CD4-positive, alpha-beta memory T cell (primary cell): ENCODE data around the gene MSRB3. TPM values are rescaled to one million over a fixed set of nuclear protein-coding genes. Genes with fewer than 3 reads are reported as not detected.

Experiments used
- CTCF ChIA-PET: fragments of 350-600 bp; sonication (Branson Sonifier 250); formaldehyde crosslinking; loops from one replicate; lab custom pipeline; 2021; ENCODE audit warnings: inconsistent platforms; ENCODE audit not compliant: partially characterized antibody; lab: Charles Lee
- POLR2A ChIA-PET: fragments of 350-600 bp; sonication (Branson Sonifier 250); formaldehyde crosslinking; loops from one replicate; lab custom pipeline; 2021; ENCODE audit not compliant: partially characterized antibody; lab: Charles Lee
- DNase-seq, 5 donors: peaks; one replicate each; pipeline versions ENCODE4 v3.0.0 to v3.0.0-alpha.2; 2020 to 2022; ENCODE audit warnings: mixed read lengths in 1 of 5
- H3K27ac ChIP-seq: one replicate; pipeline ENCODE4 v1.7.0; 2013; ENCODE audit warnings: low read depth, low read length
- H3K27me3 ChIP-seq: 2 replicates; pipeline ENCODE4 v1.7.0; 2013; ENCODE audit warnings: mild to moderate bottlenecking, low read length, moderate library complexity; ENCODE audit not compliant: insufficient read depth
- H3K36me3 ChIP-seq: 2 replicates; pipeline ENCODE4 v1.7.0; 2013; ENCODE audit warnings: mild to moderate bottlenecking, low read length, moderate library complexity; ENCODE audit not compliant: insufficient read depth
- H3K4me1 ChIP-seq: 2 replicates; pipeline ENCODE4 v1.7.0; 2013; ENCODE audit warnings: mild to moderate bottlenecking, low read length, moderate library complexity; ENCODE audit not compliant: insufficient read depth
- H3K4me3 ChIP-seq, 2 donors: one replicate each; pipeline ENCODE4 v1.7.0; 2013; ENCODE audit warnings: low read length in 2 of 2, mild to moderate bottlenecking in 1 of 2
- H3K9me3 ChIP-seq, 2 donors: one replicate each; pipeline ENCODE4 v1.7.0; 2013; ENCODE audit warnings: low read length in 2 of 2, control low read depth in 1 of 2; ENCODE audit not compliant: control insufficient read depth in 1 of 2
- H3K27ac Mint-ChIP-seq, 7 donors: one replicate each; pipeline ENCODE4 v1.8.0; 2020 to 2021; ENCODE audit warnings: mixed read lengths in 7 of 7, mild to moderate bottlenecking in 6 of 7, inconsistent platforms in 3 of 7, moderate library complexity in 3 of 7
- H3K27me3 Mint-ChIP-seq, 2 donors: one replicate each; pipeline ENCODE4 v1.8.0; 2020 to 2021; ENCODE audit warnings: mixed read lengths in 2 of 2
- H3K36me3 Mint-ChIP-seq, 2 donors: one replicate each; pipeline ENCODE4 v1.8.0; 2020 to 2021; ENCODE audit warnings: mixed read lengths in 2 of 2, inconsistent platforms in 1 of 2, mild to moderate bottlenecking in 1 of 2
- H3K4me1 Mint-ChIP-seq, 4 donors: one replicate each; pipeline ENCODE4 v1.8.0; 2020 to 2021; ENCODE audit warnings: mixed read lengths in 4 of 4, mild to moderate bottlenecking in 1 of 4
- H3K4me3 Mint-ChIP-seq, 8 donors: one replicate each; pipeline ENCODE4 v1.8.0; 2020 to 2021; ENCODE audit warnings: mixed read lengths in 8 of 8, mild to moderate bottlenecking in 7 of 8, moderate library complexity in 6 of 8, inconsistent platforms in 3 of 8
- H3K9me3 Mint-ChIP-seq, 8 donors: one replicate each; pipeline ENCODE4 v1.8.0; 2020 to 2021; ENCODE audit warnings: mixed read lengths in 8 of 8, mild to moderate bottlenecking in 5 of 8, inconsistent platforms in 3 of 8, moderate library complexity in 1 of 8
- intact Hi-C: fragments of 100-400 bp; cut with micrococcal nuclease; formaldehyde crosslinking; loops from one replicate; pipeline ENCODE4 v1.15.1; 2023
- polyA plus RNA-seq, 2 donors: library from polyadenylated mRNA; unstranded; fragments of 300-500 nt; fragmentation: Illumina TruSeq; gene quantifications; one replicate each; pipeline ENCODE4 v1.2.3, GENCODE V29; 2021
- total RNA-seq, 2 experiments: library from RNA; stranded (reverse); gene quantifications; one replicate each; pipeline ENCODE4 v1.2.3, GENCODE V29; 2021

Gene MSRB3
- total and polyA plus RNA-seq, 4 experiments from 2014 or later: not detected

- Mint-ChIP-seq H3K9me3 (no peaks in the 10 kb centered on the region), H3K27me3 (no peaks in the 10 kb centered on the region), H3K27ac (no peak overlapping the region), H3K36me3 (no peaks in the 10 kb centered on the region), H3K4me1 (no peaks in the 10 kb centered on the region), H3K4me3 (no peak overlapping the region)
- no peaks in the 10 kb centered on the region for H3K9me3 ChIP-seq
- no peaks in the 10 kb centered on the region for H3K27me3 ChIP-seq
- intact Hi-C loops: no loop called here
- ChIA-PET CTCF (no interaction called here), POLR2A (no interaction called here)
- H3K4me3 ChIP-seq: no peak overlapping the region
- no peaks in the 10 kb centered on the region for H3K4me1 ChIP-seq
- DNase-seq: no peak
- H3K27ac ChIP-seq: no peak overlapping the region
- H3K36me3 ChIP-seq: no peaks in the 10 kb centered on the region
These were observed 84.0 kb downstream of the MSRB3 start for GRCh38 chr12:65362234-65363031.

- H3K27me3 Mint-ChIP-seq: no peaks in the 10 kb centered on the region
- H3K27me3 ChIP-seq: no peaks in the 10 kb centered on the region
- H3K36me3 Mint-ChIP-seq: no peaks in the 10 kb centered on the region
- no peaks in the 10 kb centered on the region for H3K9me3 Mint-ChIP-seq
- H3K4me3 Mint-ChIP-seq: no peak overlapping the region
- ChIA-PET POLR2A (no interaction called here), CTCF (no interaction called here)
- H3K4me1 Mint-ChIP-seq: no peaks in the 10 kb centered on the region
- H3K4me3 ChIP-seq: no peak overlapping the region
- H3K36me3 ChIP-seq: no peaks in the 10 kb centered on the region
- H3K27ac ChIP-seq: no peak overlapping the region
- H3K9me3 ChIP-seq: no peaks in the 10 kb centered on the region
- no peak overlapping the region for H3K27ac Mint-ChIP-seq
- DNase-seq: no peak
- no peaks in the 10 kb centered on the region for H3K4me1 ChIP-seq
- intact Hi-C loops: no loop called here
These were observed 85.6 kb downstream of the MSRB3 start for GRCh38 chr12:65364046-65364445.

GRCh38 chr12:65367396-65367795, 88.9 kb downstream of the MSRB3 start:
- H3K27ac ChIP-seq: no peak overlapping the region
- intact Hi-C loops: no loop called here

GRCh38 chr12:65368055-65368454, 89.6 kb downstream of the MSRB3 start:
- intact Hi-C loops: no loop called here
- no peaks in the 10 kb centered on the region for H3K27me3 Mint-ChIP-seq

More at GRCh38 chr12:65367396-65367795, 88.9 kb downstream of the MSRB3 start:
- H3K4me3 ChIP-seq: no peak overlapping the region
- Mint-ChIP-seq H3K36me3 (no peaks in the 10 kb centered on the region), H3K4me1 (no peaks in the 10 kb centered on the region), H3K9me3 (no peaks in the 10 kb centered on the region), H3K27me3 (no peaks in the 10 kb centered on the region), H3K4me3 (no peak overlapping the region), H3K27ac (no peak overlapping the region)
- no peak for DNase-seq
- H3K4me1 ChIP-seq: no peaks in the 10 kb centered on the region
- CTCF ChIA-PET: no interaction called here
- H3K27me3 ChIP-seq: no peaks in the 10 kb centered on the region
- no peaks in the 10 kb centered on the region for H3K36me3 ChIP-seq
- POLR2A ChIA-PET: no interaction called here
- no peaks in the 10 kb centered on the region for H3K9me3 ChIP-seq

GRCh38 chr12:65372574-65372973, 94.1 kb downstream of the MSRB3 start:
- no peaks in the 10 kb centered on the region for H3K27me3 ChIP-seq
- H3K4me3 ChIP-seq: no peak overlapping the region
- no peaks in the 10 kb centered on the region for H3K36me3 Mint-ChIP-seq
- no peaks in the 10 kb centered on the region for H3K4me1 Mint-ChIP-seq
- H3K27me3 Mint-ChIP-seq: no peaks in the 10 kb centered on the region
- H3K4me1 ChIP-seq: no peaks in the 10 kb centered on the region
- H3K36me3 ChIP-seq: no peaks in the 10 kb centered on the region
- DNase-seq: no peak
- no peak overlapping the region for H3K4me3 Mint-ChIP-seq
- no peaks in the 10 kb centered on the region for H3K9me3 Mint-ChIP-seq
- H3K27ac Mint-ChIP-seq: no peak overlapping the region
- H3K9me3 ChIP-seq: no peaks in the 10 kb centered on the region
- ChIA-PET CTCF (interaction anchor here (0.7 kb wide), 1 partner anchor 12 kb away, joined by 3 read pairs; no protein-coding TSS in a partner anchor), POLR2A (no interaction called here)
- intact Hi-C loops: no loop called here
- no peak overlapping the region for H3K27ac ChIP-seq

More at GRCh38 chr12:65368055-65368454, 89.6 kb downstream of the MSRB3 start:
- POLR2A ChIA-PET: no interaction called here
- Mint-ChIP-seq H3K4me1 (no peaks in the 10 kb centered on the region), H3K27ac (no peak overlapping the region), H3K36me3 (no peaks in the 10 kb centered on the region), H3K9me3 (no peaks in the 10 kb centered on the region), H3K4me3 (no peak overlapping the region)
- Histone ChIP-seq H3K4me1 (no peaks in the 10 kb centered on the region), H3K9me3 (no peaks in the 10 kb centered on the region), H3K36me3 (no peaks in the 10 kb centered on the region), H3K4me3 (no peak overlapping the region), H3K27me3 (no peaks in the 10 kb centered on the region), H3K27ac (no peak overlapping the region)
- DNase-seq: no peak
- CTCF ChIA-PET: no interaction called here

- Histone ChIP-seq H3K4me1 (no peaks in the 10 kb centered on the region), H3K9me3 (no peaks in the 10 kb centered on the region), H3K4me3 (no peak overlapping the region), H3K27me3 (no peaks in the 10 kb centered on the region), H3K27ac (no peak overlapping the region), H3K36me3 (no peaks in the 10 kb centered on the region)
- H3K27me3 Mint-ChIP-seq: no peaks in the 10 kb centered on the region
- H3K36me3 Mint-ChIP-seq: no peaks in the 10 kb centered on the region
- H3K9me3 Mint-ChIP-seq: peaks cover 0 to 2% (median 0%) of the 10 kb centered on the region in 8 donors
- CTCF ChIA-PET: no interaction called here
- H3K4me3 Mint-ChIP-seq: no peak overlapping the region
- no peaks in the 10 kb centered on the region for H3K4me1 Mint-ChIP-seq
- POLR2A ChIA-PET: no interaction called here
- no peak for DNase-seq
- H3K27ac Mint-ChIP-seq: no peak overlapping the region
- intact Hi-C loops: no loop called here
These were observed 105.8 kb downstream of the MSRB3 start for GRCh38 chr12:65384240-65384639.

- no peaks in the 10 kb centered on the region for H3K4me1 Mint-ChIP-seq
- no peak for DNase-seq
- no peak overlapping the region for H3K27ac Mint-ChIP-seq
- no peak overlapping the region for H3K4me3 Mint-ChIP-seq
- H3K27me3 Mint-ChIP-seq: no peaks in the 10 kb centered on the region
- Histone ChIP-seq H3K27me3 (no peaks in the 10 kb centered on the region), H3K4me3 (no peak overlapping the region), H3K9me3 (no peaks in the 10 kb centered on the region), H3K36me3 (no peaks in the 10 kb centered on the region), H3K4me1 (no peaks in the 10 kb centered on the region), H3K27ac (no peak overlapping the region)
- ChIA-PET CTCF (no interaction called here), POLR2A (no interaction called here)
- H3K9me3 Mint-ChIP-seq: peaks cover 0 to 3% (median 0%) of the 10 kb centered on the region in 8 donors
- no peaks in the 10 kb centered on the region for H3K36me3 Mint-ChIP-seq
- intact Hi-C loops: no loop called here
These were observed 108.9 kb downstream of the MSRB3 start for GRCh38 chr12:65387396-65387795.
